ENCODE measurements around the gene USP20.
A peak's percentile ranks its signal among the peaks of the same experiment; 100 is the strongest.

USP20 gene

DNA sequence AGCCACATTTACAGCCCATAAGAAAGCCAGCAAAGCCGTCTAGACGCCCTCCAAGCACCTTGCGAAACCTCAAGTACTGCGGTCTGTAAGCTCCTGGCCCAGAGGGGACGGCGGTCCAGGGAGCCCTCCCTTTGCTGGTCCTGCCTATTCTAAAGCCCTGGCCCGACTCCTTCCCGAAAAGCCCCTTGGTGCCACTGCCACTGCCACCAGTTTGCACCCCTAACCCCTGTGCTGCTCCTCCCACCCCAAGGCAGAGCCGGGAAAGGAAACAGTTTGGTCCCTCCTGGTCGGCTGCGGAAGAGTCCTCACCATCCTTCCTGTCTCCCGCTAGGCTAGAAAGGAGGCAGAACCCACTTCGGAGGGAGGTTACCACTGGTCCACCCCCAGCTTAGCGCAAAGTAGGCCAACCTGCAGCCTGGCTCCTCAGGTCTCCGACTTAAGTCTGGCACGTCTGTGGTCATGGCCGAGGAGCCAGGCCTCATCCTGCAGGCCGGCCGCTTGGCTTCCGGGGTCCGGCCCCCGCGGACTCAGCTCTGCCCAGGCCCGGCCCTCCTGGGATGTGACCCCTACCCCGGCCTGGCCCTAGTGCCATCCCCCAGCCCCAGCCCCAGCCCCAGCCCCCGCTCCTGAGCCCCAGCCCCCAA is 12.2 kb upstream of the USP20 start:
- Histone ChIP-seq H3K9me3 (ENCODE audit: control insufficient read depth, low read length) (no peaks in the 10 kb centered on the region), H3K4me2 (ENCODE audit: low read length) (peak overlapping the region; percentile 87), H2AFZ (no peak overlapping the region), H3K4me3 (ENCODE audit: low read depth, low read length) (peak overlapping the region; percentile 45), H3K79me2 (no peaks in the 10 kb centered on the region), H3K27ac (no peak overlapping the region), H3K9ac (no peak overlapping the region), H3K27me3 (ENCODE audit: control insufficient read depth, insufficient read depth, low read length) (no peaks in the 10 kb centered on the region), H3K4me1 (no peaks in the 10 kb centered on the region), H3K36me3 (ENCODE audit: control insufficient read depth, insufficient read depth, low read length) (no peaks in the 10 kb centered on the region)
- TF ChIP-seq, protein P1, sequence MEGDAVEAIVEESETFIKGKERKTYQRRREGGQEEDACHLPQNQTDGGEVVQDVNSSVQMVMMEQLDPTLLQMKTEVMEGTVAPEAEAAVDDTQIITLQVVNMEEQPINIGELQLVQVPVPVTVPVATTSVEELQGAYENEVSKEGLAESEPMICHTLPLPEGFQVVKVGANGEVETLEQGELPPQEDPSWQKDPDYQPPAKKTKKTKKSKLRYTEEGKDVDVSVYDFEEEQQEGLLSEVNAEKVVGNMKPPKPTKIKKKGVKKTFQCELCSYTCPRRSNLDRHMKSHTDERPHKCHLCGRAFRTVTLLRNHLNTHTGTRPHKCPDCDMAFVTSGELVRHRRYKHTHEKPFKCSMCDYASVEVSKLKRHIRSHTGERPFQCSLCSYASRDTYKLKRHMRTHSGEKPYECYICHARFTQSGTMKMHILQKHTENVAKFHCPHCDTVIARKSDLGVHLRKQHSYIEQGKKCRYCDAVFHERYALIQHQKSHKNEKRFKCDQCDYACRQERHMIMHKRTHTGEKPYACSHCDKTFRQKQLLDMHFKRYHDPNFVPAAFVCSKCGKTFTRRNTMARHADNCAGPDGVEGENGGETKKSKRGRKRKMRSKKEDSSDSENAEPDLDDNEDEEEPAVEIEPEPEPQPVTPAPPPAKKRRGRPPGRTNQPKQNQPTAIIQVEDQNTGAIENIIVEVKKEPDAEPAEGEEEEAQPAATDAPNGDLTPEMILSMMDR (IDR thresholded peaks at IDR 0.05), result no peak

DNA sequence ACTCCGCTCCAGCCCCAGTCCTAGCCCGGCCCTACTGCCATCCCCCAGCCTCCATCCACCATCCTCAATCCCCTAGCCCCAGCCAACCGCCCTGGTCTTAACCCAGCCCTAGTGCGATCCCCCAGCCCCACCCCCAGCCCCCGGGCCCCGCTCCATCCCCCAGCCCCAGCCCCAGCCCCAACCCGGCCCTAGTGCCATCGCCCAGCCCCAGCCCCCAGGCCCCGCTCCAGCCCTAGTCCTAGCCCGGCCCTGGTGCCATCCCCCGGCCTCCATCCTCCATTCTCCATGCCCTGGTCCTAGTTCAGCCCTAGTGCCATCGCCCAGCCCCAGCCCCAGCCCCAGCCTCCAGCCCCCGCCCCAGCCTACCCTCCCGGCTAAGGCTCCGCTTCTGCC is 11.7 kb upstream of the USP20 start:
- Histone ChIP-seq H3K9me3 (ENCODE audit: control insufficient read depth, low read length) (no peaks in the 10 kb centered on the region), H3K9ac (no peak overlapping the region), H3K79me2 (no peaks in the 10 kb centered on the region), H3K27ac (no peak overlapping the region), H3K36me3 (ENCODE audit: control insufficient read depth, insufficient read depth, low read length) (no peaks in the 10 kb centered on the region), H3K27me3 (ENCODE audit: control insufficient read depth, insufficient read depth, low read length) (no peaks in the 10 kb centered on the region), H3K4me2 (ENCODE audit: low read length) (peak overlapping the region; percentile 79), H3K4me3 (ENCODE audit: low read depth, low read length) (peak overlapping the region; percentile 69), H2AFZ (peak overlapping the region; percentile 58), H3K4me1 (no peaks in the 10 kb centered on the region)
- TF ChIP-seq, protein P1 (IDR thresholded peaks at IDR 0.05), result no peak

DNA sequence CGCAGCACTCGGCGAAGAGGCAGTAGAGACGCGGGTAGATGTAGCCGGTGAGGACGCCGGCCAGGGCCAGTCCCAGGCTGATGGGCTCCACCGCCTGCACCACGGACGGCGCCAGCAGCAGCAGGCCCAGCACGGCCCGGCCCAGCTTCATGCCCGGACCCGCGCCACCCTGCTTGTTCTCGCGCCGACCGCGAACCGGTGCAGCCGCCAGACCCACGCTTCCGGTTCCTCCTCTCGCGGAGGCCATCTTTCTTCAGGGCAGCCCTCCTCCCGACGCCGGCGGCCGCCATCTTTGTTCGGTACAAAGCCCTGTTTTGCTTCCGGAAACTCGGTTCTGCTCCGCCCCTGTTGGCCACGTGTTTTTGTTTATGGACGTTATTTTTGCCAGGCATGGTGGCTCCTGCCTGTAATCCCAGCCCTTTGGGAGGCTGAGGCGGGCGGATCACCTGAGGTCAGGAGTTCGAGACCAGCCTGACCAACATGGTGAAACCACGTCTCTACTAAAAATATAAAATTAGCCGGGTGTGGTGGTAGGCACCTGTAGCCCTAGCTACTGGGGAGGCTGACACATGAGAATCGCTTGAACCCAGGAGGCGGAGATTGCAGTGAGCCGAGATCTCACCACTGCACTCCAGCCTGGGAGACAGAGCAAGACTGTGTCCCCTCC is 11.2 kb upstream of the USP20 start, which contains the start of gene TOR1A:
Gene TOR1A, minus strand, starts transcription at position 202 of the 667 bp plus-strand sequence. Its CDS starts 51 bp downstream, at position 151.
- no peaks in the 10 kb centered on the region for H3K79me2 ChIP-seq
- H2AFZ ChIP-seq, result peak within 1 kb of the TSS; percentile 58
- H3K9ac ChIP-seq, result no peak within 1 kb of the TSS
- peak within 1 kb of the TSS; percentile 69 for H3K4me3 ChIP-seq (ENCODE audit: low read depth, low read length)
- TF ChIP-seq, protein P1 (IDR thresholded peaks at IDR 0.05), result no peak
- no peaks in the 10 kb centered on the region for H3K27me3 ChIP-seq (ENCODE audit: control insufficient read depth, insufficient read depth, low read length)
- no peaks in the 10 kb centered on the region for H3K9me3 ChIP-seq (ENCODE audit: control insufficient read depth, low read length)
- H3K36me3 ChIP-seq (ENCODE audit: control insufficient read depth, insufficient read depth, low read length), result no peaks in the 10 kb centered on the region
- no peaks in the 10 kb centered on the region for H3K4me1 ChIP-seq
- H3K4me2 ChIP-seq (ENCODE audit: low read length), result peak within 1 kb of the TSS; percentile 87
- H3K27ac ChIP-seq, result peak within 1 kb of the TSS; percentile 47

DNA sequence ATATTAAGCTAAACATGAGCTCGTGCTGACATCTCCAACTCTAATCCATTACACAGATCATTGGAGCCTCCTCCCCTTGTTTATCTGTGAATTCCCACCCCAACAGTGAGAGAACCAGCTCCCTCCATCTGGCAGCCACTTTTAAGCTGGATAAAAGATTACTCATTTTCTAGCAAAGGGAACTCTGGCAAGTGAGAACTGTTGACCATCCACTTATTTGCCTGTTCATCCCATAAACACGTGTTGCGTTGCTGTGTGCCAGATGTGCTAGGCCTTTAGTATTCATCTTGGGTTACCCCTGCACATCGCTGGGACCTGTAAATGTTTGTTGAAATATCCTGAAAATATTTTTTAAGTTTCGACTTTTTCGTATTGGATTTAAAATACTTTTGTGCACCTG is 8.9 kb upstream of the USP20 start:
- Histone ChIP-seq H3K27ac (no peak overlapping the region), H3K4me3 (ENCODE audit: low read depth, low read length) (no peak overlapping the region), H3K36me3 (ENCODE audit: control insufficient read depth, insufficient read depth, low read length) (no peaks in the 10 kb centered on the region), H2AFZ (no peak overlapping the region), H3K4me2 (ENCODE audit: low read length) (no peak overlapping the region), H3K9me3 (ENCODE audit: control insufficient read depth, low read length) (no peaks in the 10 kb centered on the region), H3K9ac (no peak overlapping the region), H3K79me2 (no peaks in the 10 kb centered on the region), H3K27me3 (ENCODE audit: control insufficient read depth, insufficient read depth, low read length) (no peaks in the 10 kb centered on the region), H3K4me1 (no peaks in the 10 kb centered on the region)
- TF ChIP-seq, protein P1 (IDR thresholded peaks at IDR 0.05), result no peak
